Gastrocnemius medialis (tissue), 4 donors: Measurements from ENCODE around the gene VWA8. TPM values are rescaled to one million over a fixed set of nuclear protein-coding genes. Genes with fewer than 3 reads are reported as not detected.

ENCODE experiments used
- ATAC-seq, 2 donors: fragments of 150-250 bp; one replicate each; pipeline ENCODE4 v1.9.1; 2016
- DNase-seq, 2 donors: peaks; one replicate each; pipeline ENCODE4 v3.0.0-alpha.2; 2019
- H3K27ac ChIP-seq, 4 donors: fragments of 200-600 bp; sonication (generic); 1 replicate in 1 of 4; 2 replicates in 3 of 4; pipeline ENCODE4 v1.5.1; 2016 to 2018; ENCODE audit warnings: mild to moderate bottlenecking in 2 of 4, moderate library complexity in 1 of 4
- H3K27me3 ChIP-seq, 3 donors: fragments of 200-600 bp; sonication (generic) in 2 of 3; 1 replicate in 1 of 3; 2 replicates in 2 of 3; pipeline versions ENCODE4 v1.5.1 to v1.6.0; 2016 to 2019; ENCODE audit warnings: mild to moderate bottlenecking in 1 of 3, moderate library complexity in 1 of 3
- H3K36me3 ChIP-seq, 2 donors: fragments of 200-600 bp; sonication (generic) in 1 of 2; one replicate each; pipeline ENCODE4 v1.5.1; 2017 to 2018
- H3K4me1 ChIP-seq, 2 donors: fragments of 200-600 bp; sonication (generic) in 1 of 2; one replicate each; pipeline ENCODE4 v1.5.1; 2016 to 2017; ENCODE audit warnings: mild to moderate bottlenecking in 2 of 2
- H3K4me3 ChIP-seq, 4 donors: fragments of 200-600 bp; sonication (generic) in 3 of 4; 1 replicate in 1 of 4; 2 replicates in 3 of 4; pipeline ENCODE4 v1.5.1; 2016 to 2019; ENCODE audit warnings: mild to moderate bottlenecking in 2 of 4
- H3K9me3 ChIP-seq, 3 donors: fragments of 200-600 bp; sonication (generic) in 2 of 3; 1 replicate in 1 of 3; 2 replicates in 2 of 3; pipeline ENCODE4 v1.5.1; 2016 to 2019
- CTCF ChIP-seq, 5 experiments: fragments of 450-650 bp in 3 of 5; fragments of 200-600 bp in 2 of 5; sonication (generic) in 2 of 5; IDR thresholded peaks in 4 of 5; conservative IDR thresholded peaks in 1 of 5; 1 replicate in 4 of 5; 2 replicates in 1 of 5; pipeline ENCODE4 v1.5.1; 2016 to 2019; ENCODE audit warnings: antibody characterized with exemption in 5 of 5, mild to moderate bottlenecking in 3 of 5, moderate library complexity in 3 of 5
- POLR2A ChIP-seq, 2 donors: fragments of 450-650 bp; IDR thresholded peaks; one replicate each; pipeline ENCODE4 v1.6.1; 2017; ENCODE audit warnings: antibody characterized with exemption in 2 of 2, mild to moderate bottlenecking in 2 of 2, moderate library complexity in 2 of 2
- in situ Hi-C, 4 donors: fragments of 200-750 bp; cut with MboI; loops; one replicate each; pipeline versions ENCODE4 v1.15.0 to v1.8.0; 2017; ENCODE audit warnings: low sequenced_read_pairs in 4 of 4
- intact Hi-C: fragments of 100-400 bp; cut with DNase I; formaldehyde crosslinking; loops from one replicate; pipeline ENCODE4 v1.15.1; 2023; ENCODE audit warnings: low total_unique reads
- total RNA-seq, 4 donors: library from RNA; depleted of rRNA; stranded (reverse); fragments of >200 nt; gene quantifications; one replicate each; pipeline versions ENCODE4 v1.1.0 to v1.2.3, GENCODE V29; 2016

The VWA8 gene
- total RNA-seq, 4 donors from 2014 or later = 24.7 to 37.9 (median 29.7) TPM

GRCh38 chr13:41563984-41564365 lies 396.9 kb downstream of the VWA8 start:
- DNase-seq (no peak), ATAC-seq (no peak)
- in situ Hi-C loops (no loop called here), intact Hi-C loops (no loop called here)
- H3K27me3 ChIP-seq = no peaks in the 10 kb centered on the region
- H3K4me1 ChIP-seq = peaks cover 3 to 24% of the 10 kb centered on the region in 2 donors
- TF ChIP-seq CTCF (IDR thresholded peaks at IDR 0.05 in 4 of 5, conservative IDR thresholded peaks at IDR 0.05 in 1 of 5) (no peak), POLR2A (IDR thresholded peaks at IDR 0.05) (no peak)
- H3K9me3 ChIP-seq = no peaks in the 10 kb centered on the region
- no peak overlapping the region for H3K4me3 ChIP-seq
- H3K27ac ChIP-seq = no peak overlapping the region
- peaks cover 0 to 9% of the 10 kb centered on the region in 2 donors for H3K36me3 ChIP-seq

DNA sequence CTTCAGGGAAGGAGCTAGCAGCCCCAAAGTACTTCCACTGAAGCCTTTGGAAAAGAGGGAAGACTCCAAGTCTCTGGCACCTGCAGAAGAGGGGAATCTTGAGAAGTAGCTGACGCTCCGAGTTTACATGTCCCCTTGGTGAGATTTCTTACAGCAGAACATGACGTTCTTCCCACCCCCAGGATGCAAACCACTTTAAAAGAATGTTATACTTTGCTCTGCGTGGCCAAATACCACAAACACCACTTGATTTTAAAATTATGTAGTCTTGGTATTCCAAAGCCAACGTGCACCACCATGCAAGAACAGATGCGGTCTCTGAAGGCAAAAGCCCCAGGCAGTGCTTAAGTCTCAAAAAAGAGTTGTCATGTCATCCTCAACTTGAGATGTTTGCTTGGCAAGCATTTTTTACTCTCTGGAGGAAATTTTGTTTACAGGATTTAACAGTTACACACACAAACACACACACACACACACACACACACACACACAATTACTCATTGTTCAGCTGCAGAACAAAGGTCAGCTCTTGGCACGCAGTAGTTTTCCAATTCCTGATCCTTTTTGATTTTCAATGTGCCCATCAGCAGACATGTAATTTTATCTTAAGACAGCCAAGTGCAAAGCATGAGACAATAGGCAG lies 397.4 kb downstream of the VWA8 start:
- no peak for TF ChIP-seq CTCF (IDR thresholded peaks at IDR 0.05 in 4 of 5, conservative IDR thresholded peaks at IDR 0.05 in 1 of 5)
- no peak for TF ChIP-seq POLR2A (IDR thresholded peaks at IDR 0.05)
- no peak overlapping the region for H3K4me3 ChIP-seq
- in situ Hi-C loops = no loop called here
- H3K36me3 ChIP-seq = peaks cover 0 to 9% of the 10 kb centered on the region in 2 donors
- intact Hi-C loops = no loop called here
- H3K9me3 ChIP-seq = no peaks in the 10 kb centered on the region
- peaks cover 0 to 21% of the 10 kb centered on the region in 2 donors for H3K4me1 ChIP-seq
- H3K27ac ChIP-seq = peak overlapping the region in 1 of 4 donors; percentile 32
- H3K27me3 ChIP-seq = no peaks in the 10 kb centered on the region
- DNase-seq (no peak), ATAC-seq (no peak)

DNA sequence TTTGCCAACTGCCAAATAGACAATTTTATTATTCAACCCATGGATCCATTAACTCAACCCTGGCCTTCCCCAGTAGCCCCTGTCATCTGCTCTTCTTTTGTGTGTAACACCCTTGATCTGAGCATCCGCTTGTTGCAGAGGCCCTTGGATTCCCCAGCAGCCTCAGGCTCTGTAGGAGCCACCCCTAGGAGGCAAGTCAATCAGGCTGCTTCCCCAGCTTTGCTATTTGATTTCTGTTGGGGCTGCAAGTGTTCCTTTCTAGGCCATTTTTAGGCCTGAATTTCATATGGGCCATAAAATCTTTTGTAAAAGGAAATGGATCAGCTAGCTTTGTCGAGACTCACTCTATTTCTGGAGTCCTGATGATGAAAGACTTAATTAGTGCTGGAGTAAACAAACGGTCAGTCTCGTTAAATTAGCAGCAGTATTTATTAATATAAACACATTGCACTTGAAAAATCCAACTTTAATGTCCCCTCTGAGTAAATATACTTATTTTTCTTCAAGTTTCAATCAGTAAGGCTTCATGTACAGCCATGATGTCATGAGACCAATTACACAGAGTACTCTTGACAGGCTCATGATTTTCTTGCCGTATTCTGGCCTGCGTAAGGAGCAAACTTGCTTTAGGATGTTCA lies 398.2 kb downstream of the VWA8 start:
- Histone ChIP-seq H3K9me3 (no peaks in the 10 kb centered on the region), H3K36me3 (peaks cover 0 to 9% of the 10 kb centered on the region in 2 donors), H3K27ac (peak overlapping the region in 1 of 4 donors; percentile 32), H3K4me1 (peaks cover 0 to 21% of the 10 kb centered on the region in 2 donors), H3K27me3 (no peaks in the 10 kb centered on the region), H3K4me3 (no peak overlapping the region)
- TF ChIP-seq CTCF (IDR thresholded peaks at IDR 0.05 in 4 of 5, conservative IDR thresholded peaks at IDR 0.05 in 1 of 5) (no peak), POLR2A (IDR thresholded peaks at IDR 0.05) (no peak)
- no peak for ATAC-seq
- in situ Hi-C loops = no loop called here
- intact Hi-C loops = no loop called here
- no peak for DNase-seq

DNA sequence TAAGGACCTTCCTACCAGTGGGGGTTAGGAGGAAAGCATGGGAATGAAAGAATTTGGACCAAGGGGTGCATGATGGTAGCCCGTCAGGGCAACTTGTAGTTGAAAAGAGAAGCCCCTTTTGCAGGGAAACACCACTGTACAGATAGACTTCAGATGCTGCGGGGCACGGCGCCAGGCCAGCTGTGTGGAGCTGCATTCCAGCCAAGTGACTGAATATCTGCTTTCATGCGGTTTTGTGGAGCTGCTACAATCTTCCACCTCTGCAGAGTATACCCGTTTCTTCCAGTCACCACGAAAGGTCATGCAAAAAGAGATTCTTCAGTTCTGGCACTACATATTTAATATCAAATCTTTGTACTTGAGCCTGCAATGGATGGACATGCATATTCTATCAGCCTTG lies 398.8 kb downstream of the VWA8 start:
- peaks cover 0 to 21% of the 10 kb centered on the region in 2 donors for H3K4me1 ChIP-seq
- peaks cover 0 to 9% of the 10 kb centered on the region in 2 donors for H3K36me3 ChIP-seq
- DNase-seq (peak in 1 of 2 donors; percentile 39), ATAC-seq (peak; percentile 25 to 47)
- no peaks in the 10 kb centered on the region for H3K27me3 ChIP-seq
- H3K27ac ChIP-seq = no peak overlapping the region
- no peak overlapping the region for H3K4me3 ChIP-seq
- TF ChIP-seq POLR2A (IDR thresholded peaks at IDR 0.05) = no peak
- no peak for TF ChIP-seq CTCF (IDR thresholded peaks at IDR 0.05 in 4 of 5, conservative IDR thresholded peaks at IDR 0.05 in 1 of 5)
- in situ Hi-C loops = no loop called here
- intact Hi-C loops = no loop called here
- H3K9me3 ChIP-seq = no peaks in the 10 kb centered on the region
